K562 (cell line): ENCODE measurements around the gene VARS1. TPM values are rescaled to one million over a fixed set of nuclear protein-coding genes. Genes with fewer than 3 reads are reported as not detected.

ENCODE experiments used
- ASH1L ChIP-seq: fragments of 450-650 bp; IDR thresholded peaks from 2 replicates; pipeline ENCODE4 v1.6.1; 2018; ENCODE audit warnings: borderline replicate concordance, mild to moderate bottlenecking, low read depth; ENCODE audit not compliant: partially characterized antibody
- ETS2 ChIP-seq: IDR thresholded peaks from 2 replicates; pipeline ENCODE4 v1.6.1; 2016; ENCODE audit warnings: borderline replicate concordance, missing genetic modification characterization, mild to moderate bottlenecking, moderate library complexity, missing compliant biosample characterization; ENCODE audit not compliant: poor library complexity, severe bottlenecking
- FOXA3 ChIP-seq, 2 experiments: fragments of 450-650 bp in 1 of 2; sonication (generic) in 1 of 2; formaldehyde crosslinking; IDR thresholded peaks in 1 of 2; conservative IDR thresholded peaks in 1 of 2; 2 replicates each; pipeline versions ENCODE4 v1.4.0 to v1.8.0; 2020 to 2022; ENCODE audit warnings: mild to moderate bottlenecking in 2 of 2, missing genetic modification reagents in 1 of 2
- FOXK2 ChIP-seq, 2 experiments: fragments of 450-650 bp; IDR thresholded peaks in 1 of 2; conservative IDR thresholded peaks in 1 of 2; 2 replicates each; pipeline ENCODE4 v1.6.1; 2016; ENCODE audit warnings: low read depth in 2 of 2, mild to moderate bottlenecking in 1 of 2
- FOXP1 ChIP-seq: sonication (generic); formaldehyde crosslinking; IDR thresholded peaks from 2 replicates; pipeline ENCODE4 v1.8.0; 2022; ENCODE audit warnings: mild to moderate bottlenecking, missing genetic modification reagents
- GTF2F1 ChIP-seq: IDR thresholded peaks from 2 replicates; pipeline ENCODE4 v1.6.1; 2011; ENCODE audit warnings: low read depth, low read length, improper control_type of control experiment
- HDAC8 ChIP-seq: fragments of 450-650 bp; IDR thresholded peaks from 2 replicates; pipeline ENCODE4 v1.6.1; 2016; ENCODE audit warnings: mild to moderate bottlenecking, missing genetic modification characterization, moderate library complexity, missing compliant biosample characterization
- IFI16 ChIP-seq: fragments of 250-450 bp; sonication (Bioruptor Pico); IDR thresholded peaks from 2 replicates; pipeline ENCODE4 v2.1.2; 2022; ENCODE audit warnings: mild to moderate bottlenecking, inconsistent platforms
- JUNB ChIP-seq: fragments of 450-650 bp; formaldehyde crosslinking; conservative IDR thresholded peaks from 2 replicates; pipeline ENCODE4 v1.4.0; 2020; ENCODE audit warnings: mild to moderate bottlenecking
- MXI1 ChIP-seq: IDR thresholded peaks from 2 replicates; pipeline ENCODE4 v1.6.1; 2011; ENCODE audit warnings: low read depth, mild to moderate bottlenecking, improper control_type of control experiment, low read length
- NCOA2 ChIP-seq, 2 experiments: fragments of 450-650 bp; IDR thresholded peaks; 2 replicates each; pipeline ENCODE4 v1.6.1; 2018; ENCODE audit warnings: mild to moderate bottlenecking in 2 of 2, moderate library complexity in 1 of 2; ENCODE audit not compliant: partially characterized antibody in 2 of 2
- NR3C1 ChIP-seq: sonication (generic); formaldehyde crosslinking; IDR thresholded peaks from 2 replicates; pipeline ENCODE4 v1.8.1; 2022; ENCODE audit warnings: missing genetic modification reagents
- PRPF4 ChIP-seq: fragments of 200-400 bp; formaldehyde crosslinking; IDR thresholded peaks from one replicate; pipeline ENCODE4 v1.6.1; 2017; ENCODE audit warnings: low read length, low read depth, mild to moderate bottlenecking; ENCODE audit not compliant: insufficient read depth, poor library complexity, severe bottlenecking
- RFX7 ChIP-seq: fragments of 250-450 bp; sonication (Bioruptor Pico); IDR thresholded peaks from 2 replicates; pipeline ENCODE4 v1.5.1; 2021; ENCODE audit warnings: mild to moderate bottlenecking
- RHOXF2B ChIP-seq: fragments of 250-450 bp; sonication (Bioruptor Pico); conservative IDR thresholded peaks from 2 replicates; pipeline ENCODE4 v1.5.1; 2021
- SMAD4 ChIP-seq: fragments of 250-450 bp; sonication (Bioruptor Pico); conservative IDR thresholded peaks from 2 replicates; pipeline ENCODE4 v1.8.0; 2021; ENCODE audit warnings: inconsistent platforms, mild to moderate bottlenecking, moderate library complexity
- WHSC1 ChIP-seq: IDR thresholded peaks from one replicate; pipeline ENCODE4 v1.6.1; 2012; ENCODE audit warnings: low read length, control low read depth, inconsistent platforms
- ZBTB49 ChIP-seq: sonication (generic); formaldehyde crosslinking; IDR thresholded peaks from 2 replicates; pipeline ENCODE4 v1.8.0; 2022; ENCODE audit warnings: missing genetic modification reagents, mild to moderate bottlenecking, borderline replicate concordance
- ZNF143 ChIP-seq: sonication (generic); formaldehyde crosslinking; IDR thresholded peaks from 2 replicates; pipeline ENCODE4 v1.9.0; 2022; ENCODE audit warnings: mild to moderate bottlenecking, missing genetic modification reagents
- ZNF146 ChIP-seq: IDR thresholded peaks from one replicate; pipeline ENCODE4 v1.6.1; 2018; ENCODE audit warnings: missing compliant biosample characterization; ENCODE audit not compliant: unreplicated experiment
- ZNF707 ChIP-seq: fragments of 250-450 bp; sonication (Bioruptor Pico); conservative IDR thresholded peaks from 2 replicates; pipeline ENCODE4 v1.8.0; 2022; ENCODE audit warnings: inconsistent platforms, mild to moderate bottlenecking, moderate library complexity
- ZSCAN29 ChIP-seq: fragments of 450-650 bp; IDR thresholded peaks from 2 replicates; pipeline ENCODE4 v1.6.1; 2017
- polyA plus RNA-seq, 8 experiments: library from polyadenylated mRNA; depleted of rRNA in 4 of 8; stranded (reverse) in 5 of 8; unstranded in 3 of 8; fragments of >200 nt; fragmentation: Nextera tagmentation in 2 of 8; fragmentation: Illumina TruSeq in 1 of 8; extraction: Ambion mirVana in 2 of 8; extraction: Trizol in 1 of 8; gene quantifications; 2 replicates each; pipeline versions ENCODE4 v1.2.1 to v1.2.3, GENCODE V29; 2011 to 2014; ENCODE audit warnings: inconsistent platforms in 1 of 8, missing spikeins in 1 of 8
- total RNA-seq, 7 experiments: library from RNA; depleted of rRNA in 6 of 7; stranded (reverse); fragments of >200 nt in 6 of 7; fragmentation: Illumina TruSeq in 2 of 7; extraction: Trizol in 2 of 7; gene quantifications; 2 replicates each; pipeline versions ENCODE4 v1.2.1 to v1.2.3, GENCODE V29; 2011 to 2021; ENCODE audit warnings: low replicate concordance in 1 of 7
- TF ChIP-seq, protein P1 (sequence below): fragments of 450-650 bp; IDR thresholded peaks from 2 replicates; pipeline ENCODE4 v1.6.1; 2016; ENCODE audit warnings: low read depth, mild to moderate bottlenecking, moderate library complexity
- TF ChIP-seq, protein P2 (sequence below): fragments of 450-650 bp; IDR thresholded peaks from 2 replicates; pipeline ENCODE4 v1.6.1; 2016; ENCODE audit warnings: borderline replicate concordance

The VARS1 gene
- total and polyA plus RNA-seq, 9 of the 15 experiments (the other 6 are each of a cell fraction or from before 2014, with no cell fraction given) = 2.9 to 488 (median 130) TPM

DNA sequence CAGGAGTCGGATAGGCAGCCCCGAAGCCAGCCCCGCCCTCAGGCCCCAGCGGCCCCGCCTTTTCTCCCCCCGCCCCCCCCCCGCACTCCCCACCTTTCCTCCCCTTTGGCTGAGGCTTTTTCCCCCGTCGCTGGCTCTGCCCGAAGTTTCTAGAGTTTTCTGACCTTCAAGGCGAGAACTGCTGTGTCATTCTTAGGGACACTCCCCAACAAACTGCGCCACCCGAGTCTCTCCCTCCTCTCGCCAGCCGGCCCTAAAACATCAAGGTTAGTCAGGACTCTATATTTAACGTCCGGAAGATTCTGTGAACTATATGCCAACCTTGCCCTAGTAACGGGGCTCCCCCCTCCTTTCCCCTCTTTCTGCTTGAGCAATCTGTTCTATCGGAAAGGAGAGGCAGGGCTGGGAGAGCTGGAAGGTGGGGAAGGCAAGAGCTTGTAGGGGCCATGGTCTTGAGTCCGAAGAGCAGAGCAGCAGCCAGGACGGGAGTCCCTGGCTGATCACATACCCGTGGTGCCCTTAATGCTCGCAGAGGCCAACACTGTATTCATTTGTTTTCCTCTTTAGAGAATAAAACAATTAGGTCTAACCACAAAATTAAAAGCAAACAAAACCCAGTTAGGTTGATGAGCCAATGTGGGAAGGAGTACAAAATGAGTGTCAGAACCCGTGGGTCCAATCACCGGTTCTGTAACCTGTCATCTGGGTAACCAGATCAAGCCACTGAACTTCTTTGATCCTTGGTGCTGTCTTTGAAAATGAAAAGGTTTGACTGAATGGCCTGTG lies 26.7 kb upstream of the VARS1 start (continued):
- no peak for TF ChIP-seq ZBTB49 (CRISPR knock-in tag)
- peak; percentile 15; the same call in 1 of the 2 replicates for TF ChIP-seq ZNF707 (CRISPR knock-in tag)
- TF ChIP-seq ETS2 = no peak
- TF ChIP-seq ZNF143 = no peak; the same call in 1 of the 2 replicates
- TF ChIP-seq GTF2F1 = peak; percentile 91
- no peak for TF ChIP-seq FOXK2 (conservative IDR thresholded peaks at IDR 0.05 in 1 of 2, IDR thresholded peaks at IDR 0.05 in 1 of 2; ENCODE audit: low read depth in 2 of 2)
- TF ChIP-seq RHOXF2B (CRISPR knock-in tag) = peak; percentile 72
- no peak for TF ChIP-seq JUNB (CRISPR knock-in tag)
- no peak for TF ChIP-seq WHSC1
- no peak for TF ChIP-seq ZNF146
- TF ChIP-seq FOXP1 = no peak
- peak; percentile 70 for TF ChIP-seq SMAD4 (CRISPR knock-in tag)
- TF ChIP-seq RFX7 (CRISPR knock-in tag) = no peak
- TF ChIP-seq, protein P1, sequence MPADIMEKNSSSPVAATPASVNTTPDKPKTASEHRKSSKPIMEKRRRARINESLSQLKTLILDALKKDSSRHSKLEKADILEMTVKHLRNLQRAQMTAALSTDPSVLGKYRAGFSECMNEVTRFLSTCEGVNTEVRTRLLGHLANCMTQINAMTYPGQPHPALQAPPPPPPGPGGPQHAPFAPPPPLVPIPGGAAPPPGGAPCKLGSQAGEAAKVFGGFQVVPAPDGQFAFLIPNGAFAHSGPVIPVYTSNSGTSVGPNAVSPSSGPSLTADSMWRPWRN = no peak
- TF ChIP-seq IFI16 (CRISPR knock-in tag) = no peak
- TF ChIP-seq MXI1 = no peak
- no peak for TF ChIP-seq FOXA3 (CRISPR knock-in tag; conservative IDR thresholded peaks at IDR 0.05 in 1 of 2, IDR thresholded peaks at IDR 0.05 in 1 of 2)
- no peak for TF ChIP-seq NCOA2 (IDR thresholded peaks at IDR 0.05; ENCODE audit: partially characterized antibody in 2 of 2)
- no peak for TF ChIP-seq ASH1L
- TF ChIP-seq HDAC8 (tag) = no peak; the same call in 1 of the 2 replicates
- TF ChIP-seq PRPF4 = no peak
- TF ChIP-seq ZSCAN29 = no peak
- TF ChIP-seq, protein P2, sequence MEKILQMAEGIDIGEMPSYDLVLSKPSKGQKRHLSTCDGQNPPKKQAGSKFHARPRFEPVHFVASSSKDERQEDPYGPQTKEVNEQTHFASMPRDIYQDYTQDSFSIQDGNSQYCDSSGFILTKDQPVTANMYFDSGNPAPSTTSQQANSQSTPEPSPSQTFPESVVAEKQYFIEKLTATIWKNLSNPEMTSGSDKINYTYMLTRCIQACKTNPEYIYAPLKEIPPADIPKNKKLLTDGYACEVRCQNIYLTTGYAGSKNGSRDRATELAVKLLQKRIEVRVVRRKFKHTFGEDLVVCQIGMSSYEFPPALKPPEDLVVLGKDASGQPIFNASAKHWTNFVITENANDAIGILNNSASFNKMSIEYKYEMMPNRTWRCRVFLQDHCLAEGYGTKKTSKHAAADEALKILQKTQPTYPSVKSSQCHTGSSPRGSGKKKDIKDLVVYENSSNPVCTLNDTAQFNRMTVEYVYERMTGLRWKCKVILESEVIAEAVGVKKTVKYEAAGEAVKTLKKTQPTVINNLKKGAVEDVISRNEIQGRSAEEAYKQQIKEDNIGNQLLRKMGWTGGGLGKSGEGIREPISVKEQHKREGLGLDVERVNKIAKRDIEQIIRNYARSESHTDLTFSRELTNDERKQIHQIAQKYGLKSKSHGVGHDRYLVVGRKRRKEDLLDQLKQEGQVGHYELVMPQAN = peak; percentile 72; the same call in 1 of the 2 replicates
- TF ChIP-seq NR3C1 (CRISPR knock-in tag) = no peak
